D341Med (cell line): ENCODE results near the gene PIEZO1.

Source experiments
- DNase-seq: peaks from one replicate; pipeline ENCODE4 v3.0.0; 2012; ENCODE audit warnings: low spot score

Gene PIEZO1

GRCh38 chr16:88721815-88722755 is 62.9 kb downstream of the PIEZO1 start:
- DNase-seq: no peak

- DNase-seq: no peak
These were observed 63.8 kb downstream of the PIEZO1 start for GRCh38 chr16:88721236-88721635.

GRCh38 chr16:88720396-88720970 is 64.5 kb downstream of the PIEZO1 start:
- no peak for DNase-seq

GRCh38 chr16:88719933-88720296 is 65.1 kb downstream of the PIEZO1 start:
- no peak for DNase-seq

- no peak for DNase-seq
These were observed 65.6 kb downstream of the PIEZO1 start for GRCh38 chr16:88719267-88719932.

- no peak for DNase-seq
These were observed 66.8 kb downstream of the PIEZO1 start for GRCh38 chr16:88718178-88718577.

GRCh38 chr16:88716601-88717001 is 68.4 kb downstream of the PIEZO1 start:
- no peak for DNase-seq

- DNase-seq: no peak
These were observed 68.8 kb downstream of the PIEZO1 start for GRCh38 chr16:88716201-88716600.

- DNase-seq: no peak
These were observed 69.5 kb downstream of the PIEZO1 start for GRCh38 chr16:88715312-88716190.

- DNase-seq: no peak
These were observed 70.4 kb downstream of the PIEZO1 start for GRCh38 chr16:88714420-88715302.

GRCh38 chr16:88713568-88714419 is 71.2 kb downstream of the PIEZO1 start:
- no peak for DNase-seq

- no peak for DNase-seq
These were observed 72.0 kb downstream of the PIEZO1 start for GRCh38 chr16:88713054-88713453.

GRCh38 chr16:88712362-88712979 is 72.5 kb downstream of the PIEZO1 start:
- no peak for DNase-seq

GRCh38 chr16:88711750-88712340 is 73.2 kb downstream of the PIEZO1 start:
- DNase-seq: no peak

- DNase-seq: no peak
These were observed 74.5 kb downstream of the PIEZO1 start for GRCh38 chr16:88710556-88710955.

GRCh38 chr16:88706965-88707826 is 77.8 kb downstream of the PIEZO1 start:
- DNase-seq: no peak

- DNase-seq: peak; percentile 99
These were observed 78.6 kb downstream of the PIEZO1 start, which contains the start of the genes CTU2 and RNF166 for GRCh38 chr16:88706229-88706964. TSS of gene CTU2 (plus strand) at chr16:88706503. CDS start at chr16:88706531, 28 bp downstream. TSS of gene RNF166 (minus strand) at chr16:88706408. CDS start at chr16:88706325, 83 bp downstream.
